ENCODE data around the gene TCEA3. TPM values are rescaled to one million over a fixed set of nuclear protein-coding genes. Genes with fewer than 3 reads are reported as not detected.

The TCEA3 gene
- total RNA-seq, 3 donors from 2014 or later: 8.5 to 38.0 (median 31.2) TPM

GRCh38 chr1:23395154-23395724 is 29.3 kb downstream of the TCEA3 start:
- Histone ChIP-seq H3K4me3 (no peak overlapping the region), H3K27ac (peak overlapping the region; percentile 85 to 92), H3K36me3 (no peaks in the 10 kb centered on the region), H3K27me3 (no peaks in the 10 kb centered on the region), H3K4me1 (peaks cover 0 to 5% of the 10 kb centered on the region in 2 donors), H3K9me3 (no peaks in the 10 kb centered on the region)
- no peak for DNase-seq (ENCODE audit: low spot score in 2 of 2)
- no peak for TF ChIP-seq POLR2AphosphoS5 (IDR thresholded peaks at IDR 0.05)
- no peak for TF ChIP-seq POLR2A (IDR thresholded peaks at IDR 0.05)
- TF ChIP-seq CTCF (IDR thresholded peaks at IDR 0.05): no peak
- intact Hi-C loops (cut with DNase I; ENCODE audit: low total_unique reads): no loop called here

GRCh38 chr1:23394684-23395083 is 29.9 kb downstream of the TCEA3 start:
- peaks cover 0 to 5% of the 10 kb centered on the region in 2 donors for H3K4me1 ChIP-seq
- TF ChIP-seq POLR2A (IDR thresholded peaks at IDR 0.05) (no peak), CTCF (IDR thresholded peaks at IDR 0.05) (no peak), POLR2AphosphoS5 (IDR thresholded peaks at IDR 0.05) (peak; percentile 56 to 95 (median 81))
- no peaks in the 10 kb centered on the region for H3K27me3 ChIP-seq
- H3K4me3 ChIP-seq: no peak overlapping the region
- H3K27ac ChIP-seq: peak overlapping the region; percentile 85 to 92
- no peaks in the 10 kb centered on the region for H3K9me3 ChIP-seq
- no peaks in the 10 kb centered on the region for H3K36me3 ChIP-seq
- peak; percentile 58 to 77 for DNase-seq (ENCODE audit: low spot score in 2 of 2)
- intact Hi-C loops (cut with DNase I; ENCODE audit: low total_unique reads): no loop called here

- no peaks in the 10 kb centered on the region for H3K36me3 ChIP-seq
- TF ChIP-seq POLR2A (IDR thresholded peaks at IDR 0.05): no peak
- no peak for TF ChIP-seq POLR2AphosphoS5 (IDR thresholded peaks at IDR 0.05)
- TF ChIP-seq CTCF (IDR thresholded peaks at IDR 0.05): no peak
These were observed 30.4 kb downstream of the TCEA3 start for GRCh38 chr1:23394181-23394580.

GRCh38 chr1:23393706-23394105 is 30.8 kb downstream of the TCEA3 start:
- no peak for TF ChIP-seq CTCF (IDR thresholded peaks at IDR 0.05)
- TF ChIP-seq POLR2AphosphoS5 (IDR thresholded peaks at IDR 0.05): peak in 2 of 3 donors; percentile 23 to 64
- no peaks in the 10 kb centered on the region for H3K36me3 ChIP-seq
- intact Hi-C loops (cut with DNase I; ENCODE audit: low total_unique reads): no loop called here
- no peaks in the 10 kb centered on the region for H3K9me3 ChIP-seq
- no peaks in the 10 kb centered on the region for H3K27me3 ChIP-seq
- H3K4me3 ChIP-seq: peak overlapping the region in 1 of 3 donors; percentile 0
- peak overlapping the region; percentile 85 to 92 for H3K27ac ChIP-seq
- peak in 1 of 2 donors; percentile 31 for DNase-seq (ENCODE audit: low spot score in 2 of 2)
- H3K4me1 ChIP-seq: peaks cover 0 to 5% of the 10 kb centered on the region in 2 donors

More at GRCh38 chr1:23394181-23394580, 30.4 kb downstream of the TCEA3 start:
- H3K4me1 ChIP-seq: peaks cover 0 to 5% of the 10 kb centered on the region in 2 donors
- no peak overlapping the region for H3K4me3 ChIP-seq
- H3K27ac ChIP-seq: peak overlapping the region; percentile 85 to 92
- intact Hi-C loops (cut with DNase I; ENCODE audit: low total_unique reads): no loop called here
- no peaks in the 10 kb centered on the region for H3K27me3 ChIP-seq
- no peak for DNase-seq (ENCODE audit: low spot score in 2 of 2)
- H3K9me3 ChIP-seq: no peaks in the 10 kb centered on the region

- Histone ChIP-seq H3K9me3 (no peaks in the 10 kb centered on the region), H3K4me1 (peaks cover 0 to 5% of the 10 kb centered on the region in 2 donors), H3K27ac (no peak overlapping the region), H3K27me3 (no peaks in the 10 kb centered on the region), H3K36me3 (no peaks in the 10 kb centered on the region), H3K4me3 (no peak overlapping the region)
- TF ChIP-seq CTCF (IDR thresholded peaks at IDR 0.05): no peak
- intact Hi-C loops (cut with DNase I; ENCODE audit: low total_unique reads): no loop called here
- DNase-seq (ENCODE audit: low spot score in 2 of 2): no peak
These were observed 32.3 kb downstream of the TCEA3 start for GRCh38 chr1:23392125-23392855.

Data from breast epithelium (tissue), 4 donors.